Inflammatory macrophage (primary cell): Measurements from ENCODE around the gene DMBX1.

Experiments
- DNase-seq, 2 donors: peaks; one replicate each; pipeline ENCODE4 v3.0.0-alpha.2; 2020 to 2022

The DMBX1 gene

DNA sequence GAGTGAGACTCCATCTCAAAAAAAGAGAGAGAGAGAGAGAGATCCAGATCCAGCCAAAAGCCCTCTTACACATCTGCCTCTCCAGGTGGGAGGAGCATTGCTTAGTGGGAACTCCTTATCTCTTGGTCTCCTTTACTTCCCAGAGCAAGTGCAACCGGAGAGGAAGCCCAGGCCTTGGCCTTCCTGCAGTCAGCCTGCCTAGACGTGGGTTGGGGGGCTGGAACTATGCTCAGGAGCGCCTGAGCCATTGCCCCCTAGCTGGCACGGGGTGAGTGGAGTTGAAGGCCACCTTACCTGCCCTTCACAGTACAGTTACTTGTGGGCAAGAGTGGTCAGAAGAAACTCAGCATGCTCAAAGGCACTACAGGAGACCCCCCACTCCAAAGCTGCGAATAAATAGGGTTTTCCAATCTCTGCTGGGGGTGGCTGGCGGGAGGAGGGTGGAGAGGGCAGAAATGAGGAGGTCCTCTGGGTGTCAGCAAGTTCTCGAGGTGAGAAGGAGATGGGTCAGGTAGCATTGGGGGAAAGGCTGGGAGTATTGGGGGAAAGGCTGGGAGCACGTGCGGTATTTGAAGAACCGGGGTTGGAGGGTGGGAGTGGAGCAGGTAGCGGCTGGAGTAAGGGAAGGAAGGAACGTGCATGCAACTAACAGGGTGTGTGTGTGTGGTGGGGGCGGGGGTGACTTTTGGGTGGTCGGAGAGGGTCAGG, 4.7 kb upstream of the DMBX1 start:
- DNase-seq: no peak

DNA sequence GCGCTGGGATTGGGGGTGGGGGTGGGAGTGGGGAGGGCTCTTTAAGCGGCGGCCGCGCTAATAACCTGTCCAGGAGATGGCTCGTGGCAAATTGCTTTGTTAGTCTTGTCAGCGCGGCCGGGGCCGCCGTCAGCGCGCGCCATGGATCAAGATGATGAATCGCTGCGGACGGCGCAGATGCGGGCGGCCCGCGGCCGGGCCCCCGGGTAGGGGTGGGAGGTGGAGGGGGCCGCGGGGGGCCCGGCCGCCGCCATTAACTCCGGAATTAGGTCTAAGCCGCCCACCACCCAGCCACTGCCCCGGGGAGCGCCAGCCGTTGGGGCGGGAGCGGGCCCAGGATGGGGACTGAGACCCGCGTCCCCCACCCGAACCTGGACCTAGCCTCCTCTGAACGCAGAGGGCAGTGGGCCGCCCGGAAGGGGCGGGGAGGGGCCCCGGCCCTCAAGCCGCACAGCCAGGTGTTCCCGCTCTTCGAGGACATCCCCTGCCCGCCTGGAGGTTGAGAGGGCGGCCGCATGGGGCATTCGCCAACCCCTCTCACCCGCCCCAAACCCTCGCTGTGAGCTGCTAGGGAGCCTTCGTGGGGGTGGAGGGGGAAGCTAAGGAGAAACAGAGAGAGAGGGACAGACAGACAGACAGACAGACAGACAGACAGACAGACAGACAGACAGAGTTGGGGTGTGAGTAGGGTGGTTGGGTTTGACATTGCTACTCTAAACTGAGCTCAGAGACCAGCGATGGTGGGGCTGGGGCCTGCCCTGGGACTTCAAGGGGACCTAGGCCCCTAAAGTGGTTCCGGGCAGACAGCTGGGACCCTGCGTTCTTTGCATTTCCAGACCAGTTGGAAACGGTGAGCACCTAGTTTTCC, 3.8 kb upstream of the DMBX1 start:
- DNase-seq: no peak

DNA sequence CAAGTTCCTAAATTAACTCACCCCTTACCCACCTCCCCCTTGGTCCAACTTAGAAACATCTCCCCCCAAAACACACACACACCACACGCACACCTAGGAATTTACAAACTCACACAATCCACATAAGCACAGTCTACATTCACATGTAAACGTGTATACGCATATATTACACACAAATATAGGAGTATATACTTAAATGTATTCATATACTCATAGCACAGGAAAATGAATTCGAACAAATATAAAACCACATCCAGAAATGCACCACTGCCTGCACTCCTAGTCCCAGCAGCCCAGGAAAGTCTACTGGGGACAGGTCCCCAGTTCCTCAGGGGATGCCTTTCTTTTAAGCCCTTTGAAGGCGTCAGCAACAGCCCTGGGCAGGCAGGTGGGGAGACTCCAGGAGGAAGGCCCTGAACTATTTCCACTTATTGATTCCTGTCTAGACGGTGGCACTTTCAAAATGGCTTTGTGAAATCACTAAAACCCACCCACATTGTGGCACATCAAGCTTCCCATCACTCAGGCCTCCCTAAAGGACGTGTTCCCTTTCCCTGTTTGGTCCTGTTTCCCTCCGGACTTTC, 3.1 kb upstream of the DMBX1 start:
- no peak for DNase-seq

DNA sequence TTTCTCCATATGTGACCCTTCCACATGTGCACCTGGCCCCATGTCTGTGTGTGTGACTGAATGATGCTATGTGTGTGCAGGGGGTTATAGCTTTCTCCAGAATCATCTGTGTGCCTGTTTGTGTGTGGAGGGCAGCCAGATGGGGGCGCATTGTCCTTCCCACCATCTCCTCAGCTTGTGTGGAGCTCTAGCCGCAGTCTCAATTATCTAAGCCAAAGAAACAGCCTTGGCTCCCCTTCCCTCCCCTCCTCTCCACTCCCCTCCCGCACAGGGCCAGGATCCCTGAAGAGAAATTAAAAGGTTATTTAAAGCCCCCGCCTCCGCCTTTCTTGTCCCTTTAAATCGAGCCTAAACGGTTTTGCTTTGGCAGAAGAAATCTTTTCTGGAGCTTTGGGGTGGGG, 1.8 kb upstream of the DMBX1 start:
- DNase-seq: peak in 1 of 2 donors; percentile 23

DNA sequence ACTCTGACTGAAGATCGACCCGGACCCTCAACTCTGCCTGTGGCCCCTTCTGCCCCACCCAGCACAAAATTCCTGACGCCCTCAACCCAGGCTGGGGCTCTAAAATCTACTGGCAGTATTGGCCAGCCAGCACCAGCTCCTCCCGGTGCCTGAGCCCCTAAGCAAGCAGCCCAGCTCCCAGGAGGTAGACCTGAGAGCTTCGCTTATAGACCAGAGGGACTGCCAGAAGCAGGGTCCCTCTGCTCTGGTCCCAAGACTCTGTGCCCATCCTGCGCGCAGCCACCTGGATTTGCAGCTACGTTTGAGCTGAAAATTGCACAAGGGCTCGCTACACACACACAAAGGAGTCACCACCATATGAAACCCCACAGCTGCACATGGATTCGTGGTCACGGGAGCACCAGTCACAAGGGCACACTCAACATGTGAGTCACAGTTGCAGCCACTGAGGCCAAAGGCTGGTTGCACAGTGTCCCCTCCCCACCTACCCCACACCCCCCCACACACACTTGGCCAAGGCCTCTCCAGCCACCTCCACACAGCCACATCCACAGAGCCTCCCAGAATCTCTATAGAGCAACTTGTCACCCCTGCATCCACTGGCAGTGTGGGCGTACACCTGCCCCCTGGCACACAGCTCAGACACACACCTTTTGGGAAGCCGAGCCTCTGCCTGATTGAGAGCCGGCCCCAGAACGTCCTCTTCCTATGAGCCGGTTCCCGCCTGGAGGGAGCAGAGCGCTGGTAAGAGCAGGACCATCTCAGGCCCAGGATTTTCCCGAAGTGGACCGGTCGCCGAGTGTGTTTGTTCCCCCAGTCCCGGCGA, 1.1 kb upstream of the DMBX1 start:
- peak; percentile 21 to 65 for DNase-seq

DNA sequence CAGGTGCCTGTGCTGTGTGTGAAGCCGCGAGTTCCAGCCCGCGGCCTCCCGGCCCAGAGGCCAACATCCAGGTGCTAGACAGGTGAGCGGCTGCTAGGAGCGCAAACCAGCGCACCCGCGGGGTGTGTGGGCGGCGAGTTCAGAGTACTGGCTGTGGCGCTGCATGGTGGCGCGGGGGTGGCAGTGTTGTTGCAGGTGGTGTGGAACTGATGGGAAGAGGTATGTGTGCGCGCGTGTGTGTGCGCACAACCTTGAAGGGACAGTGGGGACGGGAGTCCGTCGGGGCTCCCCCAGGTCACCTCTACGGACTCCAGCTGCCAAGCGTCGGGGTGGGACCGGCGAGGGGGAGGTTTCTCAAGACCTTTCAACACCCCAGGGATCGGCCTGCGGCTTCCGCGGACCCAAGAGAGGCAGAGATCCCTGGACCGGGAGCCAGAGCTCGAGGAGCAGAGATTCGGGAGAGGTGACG, 433 bp upstream of the DMBX1 start:
- no peak for DNase-seq

DNA sequence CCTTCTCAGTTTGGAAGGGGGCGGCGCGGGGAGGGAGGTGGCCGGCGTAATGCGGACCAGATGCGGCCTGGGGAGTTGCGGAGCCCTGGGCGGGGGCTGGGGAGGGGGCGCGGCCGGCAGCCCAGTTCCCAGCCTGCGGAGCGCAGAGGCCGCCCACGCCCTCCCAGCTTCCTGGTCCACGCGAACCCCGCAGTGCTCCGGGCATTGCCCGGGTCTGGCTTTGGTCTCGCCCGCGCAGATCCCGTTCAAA, 695 bp downstream of the DMBX1 start:
- no peak for DNase-seq

DNA sequence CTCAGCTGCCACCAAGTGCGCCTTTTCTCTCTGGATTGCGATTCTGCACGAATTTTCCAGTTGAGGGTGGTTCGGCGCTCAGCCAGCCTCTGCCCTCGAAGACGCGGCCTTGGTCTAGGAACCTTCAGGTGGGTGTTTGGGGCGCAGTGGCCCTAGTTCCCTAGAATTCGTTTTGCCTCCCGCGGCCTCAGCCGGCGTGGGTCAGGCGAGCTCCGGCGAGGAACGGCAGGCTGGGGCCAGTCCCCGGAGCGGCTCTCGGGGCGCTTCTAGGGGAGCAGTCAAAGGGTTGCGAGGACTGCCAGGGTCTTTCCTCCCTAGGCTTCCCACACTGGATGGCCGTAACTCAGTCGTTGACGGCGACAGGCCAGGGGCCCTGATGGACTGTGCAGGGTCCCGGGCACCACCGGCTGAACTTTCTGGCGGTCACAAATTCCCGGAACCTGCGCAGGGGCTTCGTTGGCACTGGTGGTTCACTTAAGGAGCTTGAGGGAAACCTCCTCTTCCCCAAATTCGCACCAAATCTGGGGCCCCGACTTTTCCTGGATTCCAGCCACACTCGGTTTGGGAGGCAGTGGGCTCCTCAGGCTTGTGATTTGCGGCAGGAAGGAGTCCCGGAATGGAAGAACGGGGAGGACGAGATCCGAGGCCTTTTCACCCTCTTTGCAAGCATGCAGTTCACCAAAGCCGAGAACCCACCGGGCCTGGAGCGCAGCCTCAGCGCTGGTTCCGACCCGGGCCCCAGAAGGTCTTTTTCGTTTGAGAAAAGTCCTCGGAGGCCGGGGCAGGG, 1.2 kb downstream of the DMBX1 start:
- peak in 1 of 2 donors; percentile 16 for DNase-seq

DNA sequence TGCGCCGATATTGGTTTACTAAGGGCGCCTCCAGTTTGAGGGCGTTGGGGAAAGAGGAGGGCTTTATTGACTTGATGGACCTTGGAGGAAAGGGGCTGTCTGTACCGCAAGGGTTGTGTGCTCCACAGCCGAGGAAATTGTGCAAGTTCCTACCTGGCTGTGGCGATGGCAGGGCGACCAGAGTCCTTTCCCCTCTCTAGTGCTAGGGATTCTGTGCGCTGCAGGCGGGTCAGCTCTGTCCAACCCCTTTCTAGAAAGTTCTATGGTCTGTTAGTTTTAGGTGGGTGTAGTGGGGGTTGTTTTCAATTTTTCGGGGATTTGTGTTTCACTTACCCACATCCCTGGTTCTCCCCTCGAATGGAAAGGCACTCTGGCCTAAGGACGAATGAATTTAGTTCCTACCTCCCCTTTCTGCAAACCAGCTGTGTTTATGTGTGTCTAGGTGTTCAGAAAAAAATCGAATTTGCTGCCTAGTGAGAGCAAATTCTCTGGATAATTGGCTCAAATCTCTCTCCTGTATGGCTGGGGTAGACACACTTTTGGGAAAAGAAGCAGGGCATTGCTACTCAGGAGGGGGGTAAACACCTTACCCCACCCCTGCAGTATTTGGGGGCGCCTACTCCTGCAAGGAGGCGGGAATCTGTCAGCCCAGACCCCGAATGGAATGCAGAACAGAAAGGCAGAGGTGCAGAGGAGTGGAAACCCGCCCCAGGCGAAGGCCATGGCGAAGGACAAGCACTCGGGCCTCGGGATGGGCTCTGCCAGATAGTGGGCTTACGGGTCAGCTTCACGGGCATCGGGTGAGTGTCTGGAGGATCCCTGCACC, 2.0 kb downstream of the DMBX1 start:
- DNase-seq: no peak

DNA sequence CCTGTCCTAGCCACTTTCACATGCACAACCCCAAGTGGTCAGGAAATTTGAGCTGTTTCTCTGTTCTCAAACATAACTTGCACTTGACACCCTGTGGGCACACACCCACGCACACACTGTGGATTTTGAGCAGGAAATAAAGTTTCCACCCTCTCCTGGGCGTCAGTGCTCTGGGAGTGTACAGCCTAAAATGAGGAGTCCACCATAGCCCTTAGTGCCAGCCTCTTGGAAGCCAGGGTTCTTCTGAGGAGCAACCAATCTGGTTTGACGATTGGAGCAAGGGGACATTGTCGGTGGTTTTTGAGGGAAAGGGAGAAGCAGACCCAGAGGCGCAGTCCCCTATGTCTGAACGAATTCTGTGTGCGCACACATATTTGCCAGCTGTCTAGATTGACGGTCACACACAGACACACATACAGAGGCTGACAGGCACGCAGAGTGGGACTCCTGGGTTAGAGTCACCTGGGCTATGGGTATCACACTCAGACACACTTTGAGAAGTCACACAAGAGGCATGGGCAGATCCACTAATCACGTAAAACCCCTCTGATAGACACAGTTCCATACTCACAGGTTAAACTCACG, 2.7 kb downstream of the DMBX1 start:
- DNase-seq: peak in 1 of 2 donors; percentile 52

DNA sequence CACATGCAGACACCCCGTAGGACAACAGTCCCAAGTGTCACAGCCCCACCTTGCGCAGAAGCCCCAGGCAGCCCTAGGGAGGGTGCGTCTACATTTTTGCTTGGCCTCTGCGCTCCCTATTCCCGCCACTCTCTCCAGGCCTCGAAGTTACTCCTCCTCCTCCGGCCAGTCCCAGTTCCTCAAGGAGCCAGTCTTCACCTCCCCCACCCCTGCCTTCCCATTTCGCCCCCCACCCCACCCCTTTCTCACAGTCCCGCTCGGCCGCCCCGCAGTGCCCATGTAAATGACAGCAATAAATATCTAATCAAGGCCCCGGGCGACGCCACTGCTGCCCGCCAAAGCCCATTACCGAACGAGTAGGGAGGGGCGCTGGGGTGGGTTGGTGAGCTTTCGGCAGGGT, 3.2 kb downstream of the DMBX1 start:
- no peak for DNase-seq

DNA sequence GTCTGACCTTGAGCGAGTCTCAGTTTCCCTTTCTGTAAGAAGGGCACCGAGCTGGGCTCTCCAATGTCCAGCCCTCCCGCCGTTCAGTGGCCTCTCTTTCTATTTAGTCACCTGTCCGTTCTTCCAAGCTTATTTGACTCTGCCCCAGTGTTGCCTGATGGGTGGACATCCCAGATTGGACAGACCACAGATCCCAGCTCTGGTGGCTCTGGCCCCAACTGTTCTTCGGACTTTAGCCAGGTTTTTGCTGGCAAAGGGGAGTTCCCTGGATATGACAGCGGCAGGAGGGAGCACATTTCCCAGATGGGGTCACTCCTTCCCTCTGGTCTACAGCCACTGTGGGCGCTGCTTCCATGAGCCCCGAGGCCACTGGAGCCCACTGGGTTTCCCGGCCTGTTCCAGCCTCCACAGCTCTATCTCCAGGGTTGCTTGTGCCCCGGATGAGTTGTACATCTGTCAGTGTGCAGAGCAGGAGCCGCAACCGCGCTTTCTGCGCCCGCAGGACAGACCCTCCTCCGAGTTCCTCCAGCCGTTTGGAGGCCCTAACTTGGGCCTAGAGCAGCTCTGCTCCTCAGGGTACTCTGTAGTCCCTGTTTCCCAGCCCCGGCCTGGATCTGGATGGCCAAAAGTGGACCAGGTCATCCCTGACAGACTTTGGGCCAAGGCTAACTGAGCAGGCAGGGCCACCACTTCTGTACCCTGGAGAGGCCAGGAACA, 3.8 kb downstream of the DMBX1 start:
- DNase-seq: no peak

DNA sequence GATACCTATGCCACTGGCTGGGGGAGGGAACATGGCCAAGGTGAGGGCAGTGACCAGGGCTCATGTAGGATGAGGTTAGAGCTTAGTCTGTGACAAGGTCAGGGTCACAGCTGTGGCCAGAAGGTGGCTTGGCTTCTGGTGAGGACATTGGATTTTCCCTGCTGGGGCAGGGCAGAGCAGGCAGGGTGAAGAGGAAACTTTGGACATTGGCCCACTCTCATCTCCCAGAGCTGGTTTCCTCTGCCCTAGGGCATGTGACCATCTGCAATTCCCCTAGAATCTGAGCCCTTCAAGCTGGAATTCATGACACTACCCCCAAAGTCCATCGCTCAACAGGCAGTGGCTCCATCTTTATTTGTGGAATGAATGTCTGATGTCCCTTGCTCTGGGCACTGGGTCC, 5.3 kb downstream of the DMBX1 start:
- DNase-seq: no peak

DNA sequence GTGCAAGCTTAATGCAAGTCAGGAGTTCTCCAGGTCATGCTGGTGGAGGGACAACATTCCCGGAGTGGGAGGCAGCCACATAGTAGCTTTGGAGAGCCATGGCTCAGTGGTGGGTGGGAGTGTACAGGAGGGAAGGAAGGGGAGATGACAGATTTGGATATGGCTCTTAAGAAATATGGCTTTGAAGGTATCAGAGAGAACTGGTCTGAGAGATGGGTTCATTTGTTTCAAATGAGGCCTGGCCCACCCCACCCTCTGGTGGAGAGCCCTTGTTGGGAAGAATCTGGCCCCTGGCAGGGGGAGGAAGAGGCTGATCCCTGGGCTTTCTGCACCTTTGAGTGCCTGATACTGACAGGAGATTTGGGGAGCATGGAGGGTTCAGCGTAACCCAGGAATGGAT, 6.1 kb downstream of the DMBX1 start:
- no peak for DNase-seq

DNA sequence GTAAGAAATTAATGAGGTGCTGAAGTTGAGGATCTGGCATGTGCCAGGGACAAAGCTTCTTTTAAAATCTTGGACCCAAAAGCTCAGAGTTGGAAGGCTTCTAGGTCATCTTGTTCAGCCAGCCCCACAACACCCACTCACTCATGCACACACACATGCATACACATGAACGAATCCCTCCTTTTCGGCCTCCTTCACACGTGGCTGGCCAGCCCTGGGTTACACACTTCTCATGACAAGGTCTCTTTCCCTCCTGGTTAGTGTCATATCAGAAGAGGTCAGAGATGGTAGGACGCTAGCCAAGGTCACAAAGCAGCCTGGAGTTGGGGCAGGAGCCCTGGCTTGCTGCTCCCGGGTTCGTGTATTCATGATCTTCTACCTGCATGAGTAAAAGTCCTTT, 6.9 kb downstream of the DMBX1 start:
- no peak for DNase-seq

DNA sequence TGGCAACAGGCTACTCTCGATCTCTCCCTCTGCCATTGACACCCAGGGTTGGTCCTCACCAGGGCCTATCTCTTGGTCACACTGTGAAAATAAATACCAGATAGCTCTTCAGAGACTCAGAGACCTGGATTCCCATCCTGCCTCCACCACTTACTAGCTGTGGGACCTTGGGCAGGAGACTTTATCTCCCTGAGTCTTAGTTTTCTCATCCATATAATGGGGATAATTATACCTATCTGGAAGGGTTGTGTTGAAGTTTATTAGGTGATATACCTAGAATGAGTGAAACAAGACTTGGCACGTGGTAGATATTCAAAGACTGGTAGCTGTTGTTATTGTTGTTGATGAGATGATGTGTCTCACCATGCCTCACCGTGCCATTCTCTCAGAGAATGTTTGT, 7.4 kb downstream of the DMBX1 start:
- DNase-seq: no peak

DNA sequence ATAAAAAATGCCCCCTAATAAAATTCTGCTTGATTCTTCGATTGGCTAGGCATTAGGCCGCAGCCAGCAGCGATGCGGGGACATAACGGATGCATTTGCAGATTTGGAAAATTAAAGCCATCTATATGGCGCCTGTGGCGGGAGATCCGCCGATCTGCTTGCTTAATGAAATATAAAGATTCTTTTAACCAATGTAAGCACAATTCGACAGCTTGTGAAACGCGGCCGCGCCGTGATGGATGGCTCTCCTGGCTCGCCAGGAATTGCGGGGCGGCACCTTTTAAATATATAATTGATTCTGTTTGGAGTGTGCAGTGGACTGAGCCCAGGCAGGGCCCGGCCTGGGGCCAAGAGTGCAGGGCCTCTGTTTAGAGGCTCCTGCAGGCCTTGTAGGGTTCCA, 8.0 kb downstream of the DMBX1 start:
- no peak for DNase-seq

DNA sequence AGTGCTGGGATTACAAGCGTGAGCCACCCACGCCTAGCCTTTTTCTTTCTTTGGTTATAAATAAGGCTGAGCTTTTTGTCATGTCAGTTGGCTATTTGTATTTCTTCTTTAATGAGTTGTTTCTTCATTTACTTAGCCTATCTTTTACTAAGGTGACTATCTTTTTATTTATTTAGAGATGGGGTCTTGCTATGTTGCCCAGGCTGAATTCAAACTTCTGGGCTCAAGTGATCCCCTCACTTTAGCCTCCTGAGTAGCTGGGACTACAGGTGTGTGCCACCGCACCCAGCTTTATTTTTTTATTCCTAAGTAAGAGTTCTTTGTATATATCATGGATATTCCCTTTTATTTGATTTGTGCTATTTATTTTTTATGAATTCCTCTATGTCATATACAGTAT, 11.9 kb downstream of the DMBX1 start:
- DNase-seq: no peak

DNA sequence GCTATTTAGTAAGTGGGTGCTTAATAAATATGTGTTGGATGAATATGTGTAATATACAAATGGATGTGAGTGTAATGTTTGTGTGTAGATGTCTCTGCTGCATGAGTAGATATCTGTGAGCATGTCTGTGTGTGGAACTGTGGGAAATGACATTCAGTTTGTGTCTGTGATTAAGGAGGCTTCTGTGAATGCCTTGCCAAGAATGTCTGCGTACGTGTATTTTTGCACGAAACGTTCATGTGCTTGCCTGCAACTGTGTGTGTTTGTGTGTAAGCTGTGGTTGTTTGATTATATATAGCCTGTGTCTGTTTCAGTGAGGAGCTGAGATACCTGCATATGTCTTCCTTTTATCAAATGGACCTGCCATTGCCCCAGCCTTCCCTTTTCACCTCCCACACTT, 13.8 kb downstream of the DMBX1 start:
- DNase-seq: no peak
